ENCODE results near the gene EXOC6B. TPM values are rescaled to one million over a fixed set of nuclear protein-coding genes. Genes with fewer than 3 reads are reported as not detected.
A peak's percentile ranks its signal among the peaks of the same experiment; 100 is the strongest.

The EXOC6B gene
- total RNA-seq, 4 donors from 2014 or later, result 54.9 to 93.7 (median 64.6) TPM

DNA sequence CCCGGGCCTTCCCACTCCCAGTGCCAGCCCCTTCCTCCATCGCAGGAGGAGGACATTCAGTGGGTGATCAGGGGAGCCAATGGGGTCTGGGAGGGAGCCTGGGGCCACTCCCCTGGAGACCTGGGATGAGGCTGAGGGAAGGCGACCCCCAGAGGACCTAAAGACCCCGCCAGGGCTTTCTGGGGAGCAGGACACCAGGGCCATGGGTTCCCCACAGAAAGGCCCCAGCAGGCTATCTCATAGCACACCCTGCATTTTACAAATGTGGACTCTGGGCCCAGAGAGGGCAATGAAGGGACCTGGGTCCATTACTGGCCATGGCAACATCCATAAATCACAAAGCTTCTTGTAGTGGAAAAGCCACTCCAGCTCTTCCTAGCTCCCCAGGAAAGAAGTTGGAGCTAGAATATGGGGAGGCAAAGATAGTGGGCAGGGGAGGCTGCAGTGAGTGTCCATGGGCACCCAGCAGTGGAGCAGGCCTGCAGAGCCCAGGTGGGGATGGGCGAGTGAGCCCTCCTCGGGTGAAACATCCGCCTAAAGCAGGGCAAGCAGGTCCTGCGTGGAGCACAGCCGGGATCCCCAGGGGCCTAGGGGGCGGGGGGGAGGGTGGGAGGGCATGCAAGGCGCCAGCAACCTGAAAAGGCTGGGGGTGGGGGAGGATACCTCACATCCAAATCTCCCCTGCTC, 692.0 kb downstream of the EXOC6B start:
- no peaks in the 10 kb centered on the region for H3K36me3 ChIP-seq
- H3K4me1 ChIP-seq, result peaks cover 0 to 17% (median 0%) of the 10 kb centered on the region in 4 donors
- no peak for TF ChIP-seq POLR2A (IDR thresholded peaks at IDR 0.05)
- TF ChIP-seq, protein P1, sequence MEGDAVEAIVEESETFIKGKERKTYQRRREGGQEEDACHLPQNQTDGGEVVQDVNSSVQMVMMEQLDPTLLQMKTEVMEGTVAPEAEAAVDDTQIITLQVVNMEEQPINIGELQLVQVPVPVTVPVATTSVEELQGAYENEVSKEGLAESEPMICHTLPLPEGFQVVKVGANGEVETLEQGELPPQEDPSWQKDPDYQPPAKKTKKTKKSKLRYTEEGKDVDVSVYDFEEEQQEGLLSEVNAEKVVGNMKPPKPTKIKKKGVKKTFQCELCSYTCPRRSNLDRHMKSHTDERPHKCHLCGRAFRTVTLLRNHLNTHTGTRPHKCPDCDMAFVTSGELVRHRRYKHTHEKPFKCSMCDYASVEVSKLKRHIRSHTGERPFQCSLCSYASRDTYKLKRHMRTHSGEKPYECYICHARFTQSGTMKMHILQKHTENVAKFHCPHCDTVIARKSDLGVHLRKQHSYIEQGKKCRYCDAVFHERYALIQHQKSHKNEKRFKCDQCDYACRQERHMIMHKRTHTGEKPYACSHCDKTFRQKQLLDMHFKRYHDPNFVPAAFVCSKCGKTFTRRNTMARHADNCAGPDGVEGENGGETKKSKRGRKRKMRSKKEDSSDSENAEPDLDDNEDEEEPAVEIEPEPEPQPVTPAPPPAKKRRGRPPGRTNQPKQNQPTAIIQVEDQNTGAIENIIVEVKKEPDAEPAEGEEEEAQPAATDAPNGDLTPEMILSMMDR (IDR thresholded peaks at IDR 0.05), result no peak
- peak in 2 of 3 donors; percentile 26 for DNase-seq
- H3K4me3 ChIP-seq, result no peak overlapping the region
- H3K27ac ChIP-seq, result no peak overlapping the region
- H3K27me3 ChIP-seq, result no peaks in the 10 kb centered on the region
- no peaks in the 10 kb centered on the region for H3K9me3 ChIP-seq

DNA sequence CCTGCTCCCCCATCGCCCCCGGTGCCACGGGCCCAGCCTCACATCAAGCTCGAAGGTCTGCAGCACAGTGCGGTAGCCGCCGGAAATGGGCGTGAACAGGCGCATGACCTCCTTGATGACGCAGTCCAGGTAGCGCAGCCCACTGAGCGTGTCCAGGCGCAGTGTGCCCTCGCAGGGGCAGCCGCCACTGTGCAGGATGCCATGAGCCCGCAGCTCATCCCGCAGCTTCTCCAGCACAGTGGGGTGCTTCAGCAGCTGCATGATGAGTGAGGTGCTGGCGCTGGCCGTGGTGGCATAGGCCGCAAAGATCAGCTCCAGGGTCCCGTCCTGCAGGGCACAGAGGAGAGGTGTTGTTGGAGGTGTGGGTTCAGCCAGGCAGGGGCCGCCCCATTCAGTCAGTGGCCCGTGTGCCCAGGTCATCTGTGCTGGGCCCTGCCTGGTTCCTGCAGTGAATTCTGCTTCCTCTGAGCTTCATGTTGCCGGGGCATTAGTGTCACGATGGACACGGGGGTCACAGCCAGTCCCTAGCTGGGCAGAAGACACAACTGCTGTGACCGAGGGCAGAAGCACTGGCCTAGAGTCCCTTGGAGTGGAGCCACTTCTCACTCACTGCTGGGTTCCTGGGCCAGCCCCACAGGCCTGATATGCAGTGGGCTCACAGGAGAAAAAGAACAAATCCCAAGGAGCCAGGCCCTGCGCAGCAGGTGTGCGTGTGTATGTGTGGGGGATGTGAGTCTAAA, 692.7 kb downstream of the EXOC6B start:
- Histone ChIP-seq H3K4me1 (peaks cover 0 to 9% (median 0%) of the 10 kb centered on the region in 4 donors), H3K36me3 (no peaks in the 10 kb centered on the region), H3K27me3 (no peaks in the 10 kb centered on the region), H3K27ac (no peak overlapping the region), H3K9me3 (no peaks in the 10 kb centered on the region), H3K4me3 (no peak overlapping the region)
- no peak for TF ChIP-seq POLR2A (IDR thresholded peaks at IDR 0.05)
- TF ChIP-seq, protein P1 (IDR thresholded peaks at IDR 0.05), result no peak
- DNase-seq, result peak in 2 of 3 donors; percentile 38 to 46

DNA sequence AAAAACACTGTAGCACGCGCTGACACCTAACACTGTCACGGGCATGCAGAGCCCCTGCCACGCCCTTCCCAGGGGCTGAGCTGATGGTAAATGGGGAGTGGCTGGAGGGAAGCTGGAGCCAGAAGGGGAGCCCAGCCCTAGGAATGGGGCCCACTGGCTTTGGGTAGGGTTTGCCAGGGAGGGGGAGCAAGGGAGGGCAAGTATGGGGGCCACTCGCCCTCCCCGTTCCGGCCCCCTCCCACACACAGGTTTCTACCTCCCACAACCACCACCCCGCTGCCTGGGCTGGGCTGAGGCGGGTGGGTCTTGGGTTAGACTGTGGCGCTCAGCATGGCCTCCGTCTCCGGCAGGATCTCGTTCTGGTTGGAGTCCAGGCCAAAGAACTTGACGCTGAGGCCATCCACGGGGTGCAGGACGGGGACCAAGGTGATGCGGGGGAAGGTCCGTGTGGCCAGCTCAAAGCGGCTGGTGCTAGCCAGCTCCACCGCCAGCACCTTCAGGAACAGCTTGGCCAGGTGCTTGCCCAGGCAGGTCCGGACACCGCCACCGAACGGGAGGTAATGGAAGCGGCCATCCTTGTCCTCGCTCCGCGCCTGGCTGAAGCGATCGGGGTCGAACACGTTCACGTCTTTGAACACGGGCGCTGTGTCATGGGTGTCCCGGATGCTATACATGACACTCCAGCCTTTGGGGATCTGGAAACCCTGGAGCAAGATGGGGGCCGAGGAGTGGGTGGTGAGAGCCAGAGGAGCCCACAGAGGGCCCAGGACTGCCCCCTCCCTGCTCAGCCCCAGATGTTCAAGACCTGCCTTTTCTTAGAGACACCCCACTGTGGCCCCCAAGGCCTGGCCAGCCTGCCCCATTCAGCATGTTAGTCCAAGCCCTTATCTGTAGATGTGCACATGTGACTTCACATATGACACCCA, 693.7 kb downstream of the EXOC6B start:
- TF ChIP-seq, protein P1 (IDR thresholded peaks at IDR 0.05), result no peak
- TF ChIP-seq POLR2A (IDR thresholded peaks at IDR 0.05), result no peak
- no peaks in the 10 kb centered on the region for H3K27me3 ChIP-seq
- no peaks in the 10 kb centered on the region for H3K4me1 ChIP-seq
- H3K4me3 ChIP-seq, result no peak overlapping the region
- peak in 2 of 3 donors; percentile 37 to 40 for DNase-seq
- no peaks in the 10 kb centered on the region for H3K36me3 ChIP-seq
- H3K9me3 ChIP-seq, result no peaks in the 10 kb centered on the region
- no peak overlapping the region for H3K27ac ChIP-seq

DNA sequence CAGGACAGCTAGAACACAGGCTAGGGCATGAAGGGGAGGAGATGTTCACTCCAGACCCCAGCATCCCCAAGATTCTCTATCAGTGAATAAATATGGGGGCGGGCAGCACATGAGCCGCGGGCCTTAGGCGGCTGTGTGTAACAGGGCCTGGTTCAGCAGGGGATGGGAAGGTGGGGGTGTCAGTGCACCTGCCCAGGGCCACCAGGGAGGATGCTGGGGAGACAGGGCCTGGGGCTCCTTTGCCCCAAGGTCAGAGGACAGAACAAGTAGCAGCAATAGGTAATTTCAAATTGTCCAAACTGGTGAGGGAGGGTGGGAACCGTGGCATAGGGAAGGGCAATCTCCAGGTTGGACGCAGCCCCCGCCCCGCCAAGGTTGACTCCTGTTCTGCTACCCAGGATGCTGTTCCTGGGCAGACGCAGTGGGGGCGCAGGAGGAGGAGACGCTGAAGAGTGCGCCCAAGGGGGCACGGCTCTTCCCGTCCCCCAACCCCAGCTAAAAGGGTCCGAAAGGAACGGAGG, 694.4 kb downstream of the EXOC6B start:
- Histone ChIP-seq H3K4me1 (no peaks in the 10 kb centered on the region), H3K36me3 (no peaks in the 10 kb centered on the region), H3K9me3 (no peaks in the 10 kb centered on the region), H3K27me3 (no peaks in the 10 kb centered on the region), H3K27ac (no peak overlapping the region), H3K4me3 (no peak overlapping the region)
- peak in 2 of 3 donors; percentile 26 to 37 for DNase-seq
- no peak for TF ChIP-seq POLR2A (IDR thresholded peaks at IDR 0.05)
- TF ChIP-seq, protein P1 (IDR thresholded peaks at IDR 0.05), result no peak

DNA sequence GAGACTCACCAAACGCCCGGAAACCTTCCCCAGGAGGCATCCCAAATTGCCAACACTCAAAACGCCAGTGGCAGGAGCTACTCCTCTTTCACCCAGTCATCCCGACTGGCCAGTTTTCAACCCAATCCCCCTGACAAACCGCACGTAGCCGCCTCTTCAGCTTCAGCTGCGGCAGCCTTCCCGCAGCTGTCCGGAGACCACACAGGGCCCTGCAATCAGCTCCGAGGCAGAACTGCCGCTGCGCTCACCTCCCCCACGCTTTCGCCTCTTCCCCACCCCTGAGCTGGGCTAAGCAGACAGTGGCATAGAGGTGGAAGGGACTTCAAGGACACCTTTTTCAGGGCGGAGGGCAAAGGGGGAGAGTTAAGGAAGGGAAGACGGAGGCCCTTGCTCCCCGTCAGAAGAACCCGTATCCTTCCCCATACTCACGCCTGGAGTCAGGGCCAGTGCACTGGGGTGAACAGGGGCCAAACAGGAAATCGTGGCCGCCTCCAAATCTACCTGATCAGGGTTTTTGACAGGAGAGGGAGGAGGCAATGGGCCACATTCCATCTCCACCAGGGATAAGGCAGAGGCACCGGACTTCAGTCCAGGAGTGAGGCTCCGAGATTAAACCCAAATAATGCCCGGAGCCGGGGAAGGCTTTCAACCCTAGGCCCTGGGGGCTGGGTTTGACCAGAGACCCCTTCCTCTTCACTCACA, 695.0 kb downstream of the EXOC6B start:
- peak in 2 of 3 donors; percentile 30 to 41 for DNase-seq
- no peaks in the 10 kb centered on the region for H3K27me3 ChIP-seq
- TF ChIP-seq, protein P1 (IDR thresholded peaks at IDR 0.05), result no peak
- no peak for TF ChIP-seq POLR2A (IDR thresholded peaks at IDR 0.05)

More for the DNA sequence above, 695.0 kb downstream of the EXOC6B start:
- Histone ChIP-seq H3K4me1 (no peaks in the 10 kb centered on the region), H3K4me3 (no peak overlapping the region), H3K9me3 (no peaks in the 10 kb centered on the region), H3K27ac (no peak overlapping the region), H3K36me3 (no peaks in the 10 kb centered on the region)
